Activated B cell treated with CpG ODN at 0.5 μM for 24 hours (primary cell): Measurements from ENCODE around the gene STAT2. TPM values are rescaled to one million over a fixed set of nuclear protein-coding genes. Genes with fewer than 3 reads are reported as not detected.
A peak's percentile ranks its signal among the peaks of the same experiment; 100 is the strongest.
"Not testable (repeated sequence)": the region's sequence is repeated elsewhere in the genome, so short reads cannot be mapped to it uniquely, and the experiment has no call there.

Experiments
- ATAC-seq: fragments of 200-7000 bp; cut with Tn5 transposase; one replicate; pipeline ENCODE4 v1.10.0; 2021; ENCODE audit warnings: low read depth, mild to moderate bottlenecking, moderate library complexity
- CTCF ChIA-PET: fragments of 350-600 bp; sonication (Branson Sonifier 250); formaldehyde crosslinking; loops from one replicate; lab custom pipeline; 2021; ENCODE audit warnings: antibody characterized with exemption; lab: Charles Lee
- POLR2A ChIA-PET: fragments of 350-600 bp; sonication (Branson Sonifier 250); formaldehyde crosslinking; loops from one replicate; lab custom pipeline; 2021; ENCODE audit warnings: antibody characterized with exemption; lab: Charles Lee
- DNase-seq: peaks from one replicate; pipeline ENCODE4 v3.0.0; 2022
- H3K27ac Mint-ChIP-seq: one replicate; pipeline ENCODE4 v1.8.0; 2020; ENCODE audit warnings: mixed read lengths
- H3K27me3 Mint-ChIP-seq: one replicate; pipeline ENCODE4 v1.8.0; 2021; ENCODE audit warnings: mixed read lengths
- H3K36me3 Mint-ChIP-seq: one replicate; pipeline ENCODE4 v1.8.0; 2021; ENCODE audit warnings: low read depth, mixed read lengths
- H3K4me1 Mint-ChIP-seq: one replicate; pipeline ENCODE4 v1.8.0; 2021; ENCODE audit warnings: mixed read lengths
- H3K4me3 Mint-ChIP-seq: one replicate; pipeline ENCODE4 v1.8.0; 2020; ENCODE audit warnings: mild to moderate bottlenecking, mixed read lengths
- H3K9me3 Mint-ChIP-seq: one replicate; pipeline ENCODE4 v1.8.0; 2020; ENCODE audit warnings: mixed read lengths
- CTCF ChIP-seq: fragments of 200-600 bp; IDR thresholded peaks from one replicate; pipeline ENCODE4 v1.8.0; 2022; ENCODE audit warnings: antibody characterized with exemption, mild to moderate bottlenecking
- intact Hi-C: fragments of 100-400 bp; cut with micrococcal nuclease; formaldehyde crosslinking; loops from one replicate; pipeline ENCODE4 v1.15.1; 2024
- total RNA-seq: library from RNA; stranded (reverse); gene quantifications from 2 replicates; pipeline ENCODE4 v1.2.3, GENCODE V29; 2022

STAT2 gene
- total RNA-seq, 1 donor from 2014 or later = 177 TPM

- H3K4me3 Mint-ChIP-seq = peak overlapping the region; percentile 85
- peaks cover 42% of the 10 kb centered on the region for H3K4me1 Mint-ChIP-seq
- no peaks in the 10 kb centered on the region for H3K9me3 Mint-ChIP-seq
- TF ChIP-seq CTCF = no peak
- DNase-seq = no peak
- peaks cover 36% of the 10 kb centered on the region for H3K36me3 Mint-ChIP-seq
- H3K27me3 Mint-ChIP-seq = no peaks in the 10 kb centered on the region
- intact Hi-C loops = loop anchor here (2.0 to 10.0 kb wide), 4 partner anchors 36 to 296 kb away; partner anchors contain the start of genes BAZ2A, COQ10A and CS
- peak overlapping the region; percentile 98 for H3K27ac Mint-ChIP-seq
- ChIA-PET POLR2A (interaction anchor here (0.7 to 4.2 kb wide), 19 partner anchors 8 to 365 kb away, joined by 3 to 76 read pairs (median 6); partner anchors contain the start of genes APOF, CNPY2, COQ10A and CS), CTCF (no interaction called here)
- ATAC-seq = no peak
Observed at GRCh38 chr12:56339158-56339422, 20.8 kb downstream of the STAT2 start.

GRCh38 chr12:56338308-56339157 lies 21.4 kb downstream of the STAT2 start, which contains the start of gene IL23A:
Gene IL23A (plus strand): TSS chr12:56338884. CDS start chr12:56339045, 161 bp downstream.
- intact Hi-C loops = loop anchor here (1.0 to 10.0 kb wide), 8 partner anchors 22 to 296 kb away; partner anchors contain the start of genes BAZ2A, COQ10A, CS and STAT2
- peaks cover 36% of the 10 kb centered on the region for H3K36me3 Mint-ChIP-seq
- peaks cover 47% of the 10 kb centered on the region for H3K4me1 Mint-ChIP-seq
- no peaks in the 10 kb centered on the region for H3K9me3 Mint-ChIP-seq
- H3K4me3 Mint-ChIP-seq = peak within 1 kb of the TSS; percentile 85
- peak; percentile 54 for ATAC-seq
- ChIA-PET POLR2A (interaction anchor here (0.7 to 4.2 kb wide), 22 partner anchors 8 to 365 kb away, joined by 3 to 76 read pairs (median 6); partner anchors contain the start of genes APOF, CNPY2, COQ10A and CS), CTCF (interaction anchor here (0.6 to 1.1 kb wide), 2 partner anchors 22 to 126 kb away, joined by 4 to 6 read pairs; partner anchors contain the start of gene STAT2)
- peak; percentile 54 for DNase-seq
- no peak for TF ChIP-seq CTCF
- no peaks in the 10 kb centered on the region for H3K27me3 Mint-ChIP-seq
- peak within 1 kb of the TSS; percentile 98 for H3K27ac Mint-ChIP-seq

- Mint-ChIP-seq H3K4me1 (peaks cover 54% of the 10 kb centered on the region), H3K36me3 (peaks cover 31% of the 10 kb centered on the region), H3K9me3 (no peaks in the 10 kb centered on the region), H3K27ac (peak overlapping the region; percentile 98), H3K27me3 (no peaks in the 10 kb centered on the region), H3K4me3 (no peak overlapping the region)
- intact Hi-C loops = loop anchor here (1.0 to 10.0 kb wide), 8 partner anchors 22 to 297 kb away; partner anchors contain the start of genes BAZ2A, COQ10A, CS and STAT2
- POLR2A ChIA-PET = interaction anchor here (1.1 to 4.2 kb wide), 16 partner anchors 9 to 364 kb away, joined by 3 to 76 read pairs (median 6); partner anchors contain the start of genes APOF, CNPY2, CS and RAB5B
- CTCF ChIA-PET = interaction anchor here (1.1 kb wide), 1 partner anchor 22 kb away, joined by 6 read pairs; the partner anchor contains the start of gene STAT2
- DNase-seq = no peak
- no peak for TF ChIP-seq CTCF
- ATAC-seq = no peak
Observed at GRCh38 chr12:56337753-56338251, 22.1 kb downstream of the STAT2 start.

GRCh38 chr12:56336361-56337167 lies 23.3 kb downstream of the STAT2 start:
- H3K27me3 Mint-ChIP-seq = no peaks in the 10 kb centered on the region
- ATAC-seq (no peak), DNase-seq (no peak)
- H3K4me1 Mint-ChIP-seq = peaks cover 60% of the 10 kb centered on the region
- peaks cover 22% of the 10 kb centered on the region for H3K36me3 Mint-ChIP-seq
- no peak overlapping the region for H3K4me3 Mint-ChIP-seq
- POLR2A ChIA-PET = interaction anchor here (0.6 to 4.8 kb wide), 10 partner anchors 20 to 144 kb away, joined by 5 to 76 read pairs (median 18); partner anchors contain the start of genes CNPY2, CS, RNF41 and STAT2
- intact Hi-C loops = loop anchor here (10.0 kb wide), 1 partner anchor 298 kb away; the partner anchor contains the start of gene BAZ2A
- peak overlapping the region; percentile 98 for H3K27ac Mint-ChIP-seq
- CTCF ChIA-PET = interaction anchor here (0.9 kb wide), 1 partner anchor 128 kb away, joined by 5 read pairs; no protein-coding TSS in a partner anchor
- no peak for TF ChIP-seq CTCF
- no peaks in the 10 kb centered on the region for H3K9me3 Mint-ChIP-seq

GRCh38 chr12:56335527-56335926 lies 24.4 kb downstream of the STAT2 start:
- H3K4me1 Mint-ChIP-seq = peaks cover 60% of the 10 kb centered on the region
- H3K27ac Mint-ChIP-seq = peak overlapping the region; percentile 46
- not testable (repeated sequence) for DNase-seq, H3K4me3 Mint-ChIP-seq, H3K9me3 Mint-ChIP-seq, H3K27me3 Mint-ChIP-seq, ATAC-seq
- intact Hi-C loops = loop anchor here (10.0 kb wide), 1 partner anchor 299 kb away; the partner anchor contains the start of gene BAZ2A
- ChIA-PET CTCF (interaction anchor here (0.9 kb wide), 1 partner anchor 129 kb away, joined by 5 read pairs; no protein-coding TSS in a partner anchor), POLR2A (interaction anchor here (0.7 to 4.8 kb wide), 6 partner anchors 19 to 517 kb away, joined by 3 to 61 read pairs (median 4); partner anchors contain the start of genes CNPY2, ORMDL2 and STAT2)
- peaks cover 20% of the 10 kb centered on the region for H3K36me3 Mint-ChIP-seq
